ENCODE results near the gene PPP1R1A. TPM values are rescaled to one million over a fixed set of nuclear protein-coding genes. Genes with fewer than 3 reads are reported as not detected.

PPP1R1A gene
- total RNA-seq, 6 donors from 2014 or later = 0.22 to 0.89 (median 0.30) TPM; not detected in 2

DNA sequence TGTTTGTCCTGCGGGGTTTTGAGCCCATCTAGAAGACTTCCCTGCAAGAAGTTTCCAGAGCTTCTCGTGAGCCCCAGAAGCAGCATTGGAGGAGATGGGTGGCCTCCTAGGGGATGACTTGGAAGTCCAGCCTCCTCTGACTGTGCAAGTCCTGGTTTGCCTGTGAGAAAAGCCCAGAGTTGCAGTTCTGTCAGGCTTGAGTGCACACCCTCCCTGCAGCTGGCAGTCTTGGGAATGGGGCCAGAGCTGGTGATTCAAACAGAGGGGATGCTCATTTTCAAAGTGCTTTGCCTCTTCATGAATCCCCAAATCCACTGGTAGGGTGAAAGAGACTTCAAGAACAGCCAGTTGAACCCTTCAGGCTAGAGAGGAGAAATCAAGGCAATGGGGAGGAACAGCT is 3.9 kb upstream of the PPP1R1A start:
- H3K4me1 ChIP-seq = peaks cover 11 to 17% (median 12%) of the 10 kb centered on the region in 4 donors
- WGBS, 2 donors = 73 to 91% methylated on average over 2 of the region's 2 CpGs
- H3K27me3 ChIP-seq = peaks cover 0 to 17% (median 9%) of the 10 kb centered on the region in 4 donors
- H3K36me3 ChIP-seq = no peaks in the 10 kb centered on the region
- no peak for ATAC-seq (ENCODE audit: low FRiP score in 2 of 2)
- no peak overlapping the region for H3K4me3 ChIP-seq
- no peak for TF ChIP-seq EP300 (IDR thresholded peaks at IDR 0.05)
- no peak for TF ChIP-seq POLR2AphosphoS5 (IDR thresholded peaks at IDR 0.05)
- no peak for TF ChIP-seq POLR2A (IDR thresholded peaks at IDR 0.05)
- TF ChIP-seq CTCF (IDR thresholded peaks at IDR 0.05) = no peak
- H3K27ac ChIP-seq = no peak overlapping the region
- H3K9me3 ChIP-seq = no peaks in the 10 kb centered on the region
- DNase-seq = no peak

DNA sequence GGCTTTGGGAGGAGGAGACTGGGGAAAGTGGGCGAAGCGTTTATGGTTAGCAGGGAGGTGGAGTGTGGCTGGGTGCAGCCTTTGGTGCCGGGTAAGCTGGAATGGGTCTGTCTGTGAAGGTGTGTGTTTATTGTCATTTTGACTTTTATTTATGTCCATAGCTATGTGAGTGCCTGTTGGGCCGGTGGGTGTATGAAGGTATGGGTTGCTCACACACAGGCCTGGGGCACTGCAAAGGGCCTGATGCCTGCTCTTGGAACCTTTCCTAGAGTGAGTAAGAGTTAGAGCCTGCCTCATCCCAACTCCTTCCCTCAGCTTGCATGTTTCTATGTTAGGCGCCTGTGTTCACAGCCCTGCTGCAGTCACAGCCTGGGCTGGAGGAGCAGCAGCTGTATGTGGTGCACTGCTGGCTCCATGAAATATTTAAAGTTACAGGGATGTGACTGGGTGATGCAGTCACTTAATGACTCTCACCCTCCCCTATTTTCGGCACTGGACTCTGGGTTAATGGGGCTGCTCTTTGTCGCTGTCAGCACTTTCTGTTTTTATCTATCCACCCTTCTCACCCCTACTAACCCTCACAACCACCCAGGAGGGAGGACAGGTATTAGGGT is 2.6 kb upstream of the PPP1R1A start:
- Histone ChIP-seq H3K4me1 (peaks cover 11 to 17% (median 12%) of the 10 kb centered on the region in 4 donors), H3K9me3 (no peaks in the 10 kb centered on the region), H3K36me3 (no peaks in the 10 kb centered on the region), H3K27me3 (peaks cover 0 to 17% (median 10%) of the 10 kb centered on the region in 4 donors), H3K4me3 (no peak overlapping the region), H3K27ac (no peak overlapping the region)
- no peak for ATAC-seq (ENCODE audit: low FRiP score in 2 of 2)
- TF ChIP-seq POLR2AphosphoS5 (IDR thresholded peaks at IDR 0.05) (no peak), CTCF (IDR thresholded peaks at IDR 0.05) (no peak), POLR2A (IDR thresholded peaks at IDR 0.05) (no peak), EP300 (IDR thresholded peaks at IDR 0.05) (no peak)
- WGBS, 2 donors = 57 to 64% methylated on average over 7 of the region's 7 CpGs
- no peak for DNase-seq

GRCh38 chr12:54589964-54590363 is 1.5 kb upstream of the PPP1R1A start:
- DNase-seq (no peak), ATAC-seq (ENCODE audit: low FRiP score in 2 of 2) (no peak)
- H3K4me3 ChIP-seq = no peak overlapping the region
- no peak overlapping the region for H3K27ac ChIP-seq
- peaks cover 11 to 17% (median 12%) of the 10 kb centered on the region in 4 donors for H3K4me1 ChIP-seq
- peaks cover 0 to 17% (median 10%) of the 10 kb centered on the region in 4 donors for H3K27me3 ChIP-seq
- no peaks in the 10 kb centered on the region for H3K9me3 ChIP-seq
- WGBS, 2 donors = 50 to 80% methylated on average over 5 of the region's 5 CpGs
- no peaks in the 10 kb centered on the region for H3K36me3 ChIP-seq
- TF ChIP-seq POLR2AphosphoS5 (IDR thresholded peaks at IDR 0.05) = no peak

DNA sequence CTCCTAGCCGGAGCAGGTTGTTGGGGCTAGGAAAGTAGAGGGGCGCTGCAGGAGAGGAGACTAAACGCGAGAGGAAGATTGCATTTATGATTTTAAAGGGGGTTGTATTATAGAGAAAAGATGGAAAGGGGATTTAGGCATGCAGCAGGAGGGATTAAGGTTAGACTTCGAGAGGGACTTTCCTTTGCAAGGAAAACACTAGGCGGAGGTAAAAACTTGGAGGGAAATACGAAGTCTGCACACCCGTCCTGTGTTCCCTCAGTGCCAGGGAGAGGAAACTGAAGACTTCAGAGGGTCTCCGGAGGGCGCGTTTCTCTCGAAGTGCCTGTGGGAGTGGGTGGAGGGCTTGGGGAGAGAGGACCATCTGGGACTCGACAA is 420 bp upstream of the PPP1R1A start:
- no peak for DNase-seq
- Histone ChIP-seq H3K4me3 (peak overlapping the region in 3 of 4 donors; percentile 35 to 52 (median 47)), H3K4me1 (peaks cover 11 to 17% (median 12%) of the 10 kb centered on the region in 4 donors), H3K27me3 (peaks cover 0 to 17% (median 10%) of the 10 kb centered on the region in 4 donors), H3K9me3 (no peaks in the 10 kb centered on the region), H3K27ac (no peak overlapping the region), H3K36me3 (no peaks in the 10 kb centered on the region)
- ATAC-seq (ENCODE audit: low FRiP score in 2 of 2) = no peak
- TF ChIP-seq EP300 (IDR thresholded peaks at IDR 0.05) = no peak
- TF ChIP-seq CTCF (IDR thresholded peaks at IDR 0.05) = no peak
- TF ChIP-seq POLR2A (IDR thresholded peaks at IDR 0.05) = no peak
- TF ChIP-seq POLR2AphosphoS5 (IDR thresholded peaks at IDR 0.05) = no peak
- WGBS, 2 donors = 20 to 24% methylated on average over 13 of the region's 13 CpGs

GRCh38 chr12:54587315-54587873 is 1.1 kb downstream of the PPP1R1A start:
- TF ChIP-seq EP300 (IDR thresholded peaks at IDR 0.05) (no peak), POLR2AphosphoS5 (IDR thresholded peaks at IDR 0.05) (no peak), CTCF (IDR thresholded peaks at IDR 0.05) (no peak), POLR2A (IDR thresholded peaks at IDR 0.05) (no peak)
- 48 to 53% methylated on average over 5 of the region's 5 CpGs for WGBS, 2 donors
- H3K27ac ChIP-seq = no peak overlapping the region
- no peak overlapping the region for H3K4me3 ChIP-seq
- no peaks in the 10 kb centered on the region for H3K36me3 ChIP-seq
- DNase-seq = no peak
- ATAC-seq (ENCODE audit: low FRiP score in 2 of 2) = no peak
- H3K4me1 ChIP-seq = peaks cover 11 to 17% (median 12%) of the 10 kb centered on the region in 4 donors
- no peaks in the 10 kb centered on the region for H3K9me3 ChIP-seq
- H3K27me3 ChIP-seq = peaks cover 0 to 17% (median 10%) of the 10 kb centered on the region in 4 donors
